GM23338 (cell line): ENCODE results near the gene SPG21.
A peak's percentile ranks its signal among the peaks of the same experiment; 100 is the strongest.

Experiments used
- CREB1 ChIP-seq: fragments of 250-450 bp; sonication (Bioruptor Pico); IDR thresholded peaks from 2 replicates; pipeline ENCODE4 v1.5.0; 2020; ENCODE audit warnings: low read depth, mild to moderate bottlenecking, moderate library complexity
- CTCF ChIP-seq, 2 experiments: fragments of 200-600 bp in 1 of 2; sonication (generic) in 1 of 2; conservative IDR thresholded peaks; 2 replicates each; pipeline versions ENCODE4 v1.5.1 to v1.6.1; 2016 to 2017; ENCODE audit warnings: antibody characterized with exemption in 2 of 2, low read depth in 2 of 2, mild to moderate bottlenecking in 2 of 2, moderate library complexity in 1 of 2
- EZH2 ChIP-seq: fragments of 200-600 bp; sonication (generic); IDR thresholded peaks from one replicate; pipeline ENCODE4 v1.8.0; 2017; ENCODE audit warnings: antibody characterized with exemption, mild to moderate bottlenecking, low read depth; ENCODE audit not compliant: unreplicated experiment
- EZH2phosphoT487 ChIP-seq: fragments of 200-600 bp; sonication (generic); IDR thresholded peaks from one replicate; pipeline ENCODE4 v1.8.1; 2018; ENCODE audit warnings: antibody characterized with exemption; ENCODE audit not compliant: unreplicated experiment
- JUNB ChIP-seq: IDR thresholded peaks from one replicate; pipeline ENCODE4 v1.6.1; 2016; ENCODE audit warnings: antibody characterized with exemption; ENCODE audit not compliant: unreplicated experiment
- POLR2AphosphoS5 ChIP-seq: IDR thresholded peaks from 2 replicates; pipeline ENCODE4 v1.6.1; 2016; ENCODE audit warnings: antibody characterized with exemption, low read depth
- ZNF114 ChIP-seq: fragments of 250-450 bp; sonication (Bioruptor Pico); IDR thresholded peaks from 2 replicates; pipeline ENCODE4 v1.5.0; 2020; ENCODE audit warnings: mild to moderate bottlenecking, moderate library complexity
- ZNF331 ChIP-seq: fragments of 250-450 bp; sonication (Bioruptor Pico); IDR thresholded peaks from 2 replicates; pipeline ENCODE4 v1.5.0; 2020; ENCODE audit warnings: low read depth, mild to moderate bottlenecking, moderate library complexity
- TF ChIP-seq, protein P1 (sequence below): IDR thresholded peaks from 2 replicates; pipeline ENCODE4 v1.6.1; 2016; ENCODE audit warnings: antibody characterized with exemption
- TF ChIP-seq, protein P2 (sequence below): IDR thresholded peaks from one replicate; pipeline ENCODE4 v1.6.1; 2018; ENCODE audit warnings: antibody characterized with exemption; ENCODE audit not compliant: unreplicated experiment

DNA sequence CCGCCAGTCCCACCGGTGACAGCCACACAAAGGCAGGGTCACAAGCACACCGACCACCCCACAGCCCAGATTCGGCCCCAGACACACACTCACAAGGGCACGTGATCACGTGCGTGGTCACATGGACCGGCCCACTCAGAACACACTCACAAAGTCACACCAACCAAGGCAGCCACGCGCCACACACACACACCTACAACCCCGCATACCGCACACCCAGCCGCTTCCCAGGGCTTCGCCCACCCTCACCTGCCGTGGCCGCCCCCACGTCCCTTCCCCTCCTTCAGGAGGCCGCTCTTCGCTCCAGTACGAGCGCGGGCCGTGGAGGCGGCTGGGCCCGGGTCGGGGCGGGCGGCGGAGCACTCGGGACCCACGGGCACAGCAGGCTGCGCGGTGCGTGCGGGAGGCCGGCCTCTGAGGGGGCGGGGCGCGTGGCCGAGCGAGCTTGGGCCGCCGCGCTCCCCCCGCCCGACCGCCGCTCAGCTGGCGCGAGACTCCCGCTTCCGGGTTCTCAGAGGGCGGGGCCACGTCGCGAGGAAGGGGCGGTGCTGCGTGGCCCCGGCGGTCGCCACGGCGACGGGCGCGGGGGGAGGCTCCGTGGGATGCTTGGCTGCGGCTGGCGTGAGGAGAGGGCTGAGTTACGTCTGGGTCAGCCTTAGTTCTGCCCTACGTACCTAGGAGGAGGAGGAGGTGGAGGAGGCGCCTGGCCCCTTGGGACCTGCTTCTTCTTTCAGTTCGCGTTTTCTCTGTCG is at the start of gene SPG21:
- TF ChIP-seq CTCF (conservative IDR thresholded peaks at IDR 0.05; ENCODE audit: low read depth in 2 of 2) (no peak), ZNF114 (CRISPR knock-in tag) (no peak), POLR2AphosphoS5 (peak; percentile 69), ZNF331 (no peak), EZH2 (no peak), CREB1 (CRISPR knock-in tag) (peak; percentile 54), EZH2phosphoT487 (no peak), JUNB (no peak)
- TF ChIP-seq, protein P1, sequence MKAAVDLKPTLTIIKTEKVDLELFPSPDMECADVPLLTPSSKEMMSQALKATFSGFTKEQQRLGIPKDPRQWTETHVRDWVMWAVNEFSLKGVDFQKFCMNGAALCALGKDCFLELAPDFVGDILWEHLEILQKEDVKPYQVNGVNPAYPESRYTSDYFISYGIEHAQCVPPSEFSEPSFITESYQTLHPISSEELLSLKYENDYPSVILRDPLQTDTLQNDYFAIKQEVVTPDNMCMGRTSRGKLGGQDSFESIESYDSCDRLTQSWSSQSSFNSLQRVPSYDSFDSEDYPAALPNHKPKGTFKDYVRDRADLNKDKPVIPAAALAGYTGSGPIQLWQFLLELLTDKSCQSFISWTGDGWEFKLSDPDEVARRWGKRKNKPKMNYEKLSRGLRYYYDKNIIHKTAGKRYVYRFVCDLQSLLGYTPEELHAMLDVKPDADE, result no peak
- TF ChIP-seq, protein P2, sequence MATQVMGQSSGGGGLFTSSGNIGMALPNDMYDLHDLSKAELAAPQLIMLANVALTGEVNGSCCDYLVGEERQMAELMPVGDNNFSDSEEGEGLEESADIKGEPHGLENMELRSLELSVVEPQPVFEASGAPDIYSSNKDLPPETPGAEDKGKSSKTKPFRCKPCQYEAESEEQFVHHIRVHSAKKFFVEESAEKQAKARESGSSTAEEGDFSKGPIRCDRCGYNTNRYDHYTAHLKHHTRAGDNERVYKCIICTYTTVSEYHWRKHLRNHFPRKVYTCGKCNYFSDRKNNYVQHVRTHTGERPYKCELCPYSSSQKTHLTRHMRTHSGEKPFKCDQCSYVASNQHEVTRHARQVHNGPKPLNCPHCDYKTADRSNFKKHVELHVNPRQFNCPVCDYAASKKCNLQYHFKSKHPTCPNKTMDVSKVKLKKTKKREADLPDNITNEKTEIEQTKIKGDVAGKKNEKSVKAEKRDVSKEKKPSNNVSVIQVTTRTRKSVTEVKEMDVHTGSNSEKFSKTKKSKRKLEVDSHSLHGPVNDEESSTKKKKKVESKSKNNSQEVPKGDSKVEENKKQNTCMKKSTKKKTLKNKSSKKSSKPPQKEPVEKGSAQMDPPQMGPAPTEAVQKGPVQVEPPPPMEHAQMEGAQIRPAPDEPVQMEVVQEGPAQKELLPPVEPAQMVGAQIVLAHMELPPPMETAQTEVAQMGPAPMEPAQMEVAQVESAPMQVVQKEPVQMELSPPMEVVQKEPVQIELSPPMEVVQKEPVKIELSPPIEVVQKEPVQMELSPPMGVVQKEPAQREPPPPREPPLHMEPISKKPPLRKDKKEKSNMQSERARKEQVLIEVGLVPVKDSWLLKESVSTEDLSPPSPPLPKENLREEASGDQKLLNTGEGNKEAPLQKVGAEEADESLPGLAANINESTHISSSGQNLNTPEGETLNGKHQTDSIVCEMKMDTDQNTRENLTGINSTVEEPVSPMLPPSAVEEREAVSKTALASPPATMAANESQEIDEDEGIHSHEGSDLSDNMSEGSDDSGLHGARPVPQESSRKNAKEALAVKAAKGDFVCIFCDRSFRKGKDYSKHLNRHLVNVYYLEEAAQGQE, result no peak
